Chondrocyte (in vitro differentiated cells): Measurements from ENCODE around the gene XKR7. TPM values are rescaled to one million over a fixed set of nuclear protein-coding genes. Genes with fewer than 3 reads are reported as not detected.

Experiments
- DNase-seq: peaks from one replicate; pipeline ENCODE4 v3.0.0; 2021; ENCODE audit warnings: mixed read lengths, low spot score
- H3K27ac Mint-ChIP-seq: one replicate; pipeline ENCODE4 v1.8.0; 2021; ENCODE audit warnings: mild to moderate bottlenecking, moderate library complexity, mixed read lengths; ENCODE audit not compliant: unreplicated experiment
- H3K27me3 Mint-ChIP-seq: 2 replicates; pipeline ENCODE4 v1.8.0; 2021; ENCODE audit warnings: low read depth, mixed read lengths
- H3K36me3 Mint-ChIP-seq: 2 replicates; pipeline ENCODE4 v1.8.0; 2021; ENCODE audit warnings: low read depth, mixed read lengths
- H3K4me1 Mint-ChIP-seq: 2 replicates; pipeline ENCODE4 v1.8.0; 2021; ENCODE audit warnings: low read depth, mild to moderate bottlenecking, mixed read lengths
- H3K4me3 Mint-ChIP-seq: one replicate; pipeline ENCODE4 v1.8.0; 2021; ENCODE audit warnings: mild to moderate bottlenecking, moderate library complexity, mixed read lengths; ENCODE audit not compliant: unreplicated experiment
- H3K9me3 Mint-ChIP-seq: 2 replicates; pipeline ENCODE4 v1.8.0; 2021; ENCODE audit warnings: low read depth, mixed read lengths
- total RNA-seq: library from RNA; stranded (reverse); gene quantifications from 3 replicates; pipeline ENCODE4 v1.2.1, GENCODE V29; 2021
- TF ChIP-seq, protein P1 (sequence below): fragments of 200-600 bp; sonication (generic); IDR thresholded peaks from 2 replicates; pipeline ENCODE4 v1.5.0; 2021; ENCODE audit warnings: antibody characterized with exemption, mild to moderate bottlenecking, moderate library complexity

The XKR7 gene
- total RNA-seq, 1 donor from 2014 or later: 0.02 TPM

DNA sequence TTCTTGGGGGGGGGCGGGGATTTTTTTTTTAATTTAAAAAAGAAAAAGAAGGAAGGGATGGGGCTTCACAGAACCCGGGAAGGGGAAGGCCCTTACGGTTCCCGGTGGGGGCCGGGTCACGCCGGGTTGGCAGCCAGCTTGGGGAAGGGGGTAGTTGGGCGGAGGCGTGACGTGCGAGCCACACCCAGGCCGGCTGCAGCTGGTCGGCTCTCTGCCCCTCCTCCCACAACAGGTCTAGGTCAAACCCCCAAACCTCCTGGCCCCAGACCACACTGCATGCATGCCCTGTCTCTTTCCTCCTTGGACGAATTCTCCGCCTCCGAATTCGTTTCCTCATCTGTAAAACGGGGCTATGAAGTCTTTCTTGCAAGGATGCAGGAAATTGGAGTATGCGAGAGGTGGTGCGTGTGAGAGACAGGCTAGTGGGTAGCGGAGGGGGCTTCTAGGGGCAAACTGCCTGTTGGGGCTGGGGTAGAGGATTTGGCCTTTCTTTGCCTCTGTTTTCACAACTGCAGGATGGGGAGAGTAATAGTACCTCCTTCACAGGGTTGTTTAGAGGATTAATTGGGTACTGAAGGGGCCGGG is 84.9 kb downstream of the XKR7 start:
- H3K4me1 Mint-ChIP-seq: peaks cover 11% of the 10 kb centered on the region
- TF ChIP-seq, protein P1, sequence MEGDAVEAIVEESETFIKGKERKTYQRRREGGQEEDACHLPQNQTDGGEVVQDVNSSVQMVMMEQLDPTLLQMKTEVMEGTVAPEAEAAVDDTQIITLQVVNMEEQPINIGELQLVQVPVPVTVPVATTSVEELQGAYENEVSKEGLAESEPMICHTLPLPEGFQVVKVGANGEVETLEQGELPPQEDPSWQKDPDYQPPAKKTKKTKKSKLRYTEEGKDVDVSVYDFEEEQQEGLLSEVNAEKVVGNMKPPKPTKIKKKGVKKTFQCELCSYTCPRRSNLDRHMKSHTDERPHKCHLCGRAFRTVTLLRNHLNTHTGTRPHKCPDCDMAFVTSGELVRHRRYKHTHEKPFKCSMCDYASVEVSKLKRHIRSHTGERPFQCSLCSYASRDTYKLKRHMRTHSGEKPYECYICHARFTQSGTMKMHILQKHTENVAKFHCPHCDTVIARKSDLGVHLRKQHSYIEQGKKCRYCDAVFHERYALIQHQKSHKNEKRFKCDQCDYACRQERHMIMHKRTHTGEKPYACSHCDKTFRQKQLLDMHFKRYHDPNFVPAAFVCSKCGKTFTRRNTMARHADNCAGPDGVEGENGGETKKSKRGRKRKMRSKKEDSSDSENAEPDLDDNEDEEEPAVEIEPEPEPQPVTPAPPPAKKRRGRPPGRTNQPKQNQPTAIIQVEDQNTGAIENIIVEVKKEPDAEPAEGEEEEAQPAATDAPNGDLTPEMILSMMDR: no peak
- peaks cover 74% of the 10 kb centered on the region for H3K27me3 Mint-ChIP-seq

More for the DNA sequence above, 84.9 kb downstream of the XKR7 start:
- no peak overlapping the region for H3K27ac Mint-ChIP-seq
- no peak overlapping the region for H3K4me3 Mint-ChIP-seq
- DNase-seq: no peak
- no peaks in the 10 kb centered on the region for H3K9me3 Mint-ChIP-seq
- peaks cover 1% of the 10 kb centered on the region for H3K36me3 Mint-ChIP-seq

Other genes starting within 250 kb of the XKR7 start
- gene BCL2L1, start 245.3 kb upstream of the XKR7 start, total RNA-seq: 55.9 to 96.1 TPM (median 90.7 TPM) in 3 replicates
- gene TPX2, start 228.9 kb upstream of the XKR7 start, total RNA-seq: 20.2 to 51.0 TPM (median 49.6 TPM) in 3 replicates
- 1.3 to 3.3 TPM (median 2.9 TPM) in 3 replicates for gene MYLK2, start 148.8 kb upstream of the XKR7 start, total RNA-seq
- 54.1 to 192 TPM (median 185 TPM) in 3 replicates for gene FOXS1, start 122.5 kb upstream of the XKR7 start, total RNA-seq
- gene DUSP15, start 97.6 kb upstream of the XKR7 start, total RNA-seq: 3.6 to 11.6 TPM (median 11.5 TPM) in 3 replicates
- 0.24 to 0.37 TPM (median 0.33 TPM) in 3 replicates for gene TTLL9, start 97.5 kb upstream of the XKR7 start, total RNA-seq
- 8.9 to 19.0 TPM (median 15.2 TPM) in 3 replicates for gene PDRG1, start 16.1 kb upstream of the XKR7 start, total RNA-seq
- gene CCM2L, start 42.3 kb downstream of the XKR7 start, total RNA-seq: not detected in 3 replicates
- not detected in 3 replicates for gene HCK, start 84.1 kb downstream of the XKR7 start, total RNA-seq
- 64.8 to 87.9 TPM (median 83.7 TPM) in 3 replicates for gene TM9SF4, start 141.6 kb downstream of the XKR7 start, total RNA-seq
- 9.1 to 16.9 TPM (median 16.4 TPM) in 3 replicates for gene PLAGL2, start 239.6 kb downstream of the XKR7 start, total RNA-seq
- 61.6 to 68.3 TPM (median 66.4 TPM) in 3 replicates for gene POFUT1, start 239.7 kb downstream of the XKR7 start, total RNA-seq